Measurements from ENCODE around the gene ARMC7. TPM values are rescaled to one million over a fixed set of nuclear protein-coding genes. Genes with fewer than 3 reads are reported as not detected.

The ARMC7 gene
- total and polyA plus RNA-seq, 2 of the 13 experiments (the other 11 are each of a cell fraction or from before 2014, with no cell fraction given): 3.9 to 4.2 TPM

DNA sequence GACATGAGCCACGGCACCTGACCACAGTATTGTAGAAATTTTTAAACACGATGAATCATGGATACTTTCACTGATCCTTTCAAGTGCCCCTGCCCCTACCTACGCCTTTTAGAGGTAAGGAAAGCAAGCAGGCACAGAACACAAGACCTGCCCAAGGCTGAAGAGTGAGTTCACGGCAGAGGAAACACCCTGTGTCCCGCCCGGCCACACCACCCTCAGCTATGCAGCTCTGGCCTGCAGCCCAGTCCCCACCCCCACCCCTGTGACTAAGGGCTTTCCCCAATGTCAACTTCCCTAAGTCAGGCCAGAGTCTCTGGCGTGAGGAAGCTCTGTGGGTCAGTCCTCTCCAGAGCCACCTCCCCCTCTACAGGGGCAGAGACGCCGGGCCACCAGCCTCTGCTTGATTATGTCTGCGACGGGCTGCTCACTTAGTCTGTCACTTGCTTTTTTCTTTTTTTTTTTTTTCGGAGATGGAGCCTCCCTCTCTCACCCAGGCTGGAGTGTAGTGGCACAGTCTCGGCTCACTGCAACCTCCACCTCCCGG is 13.6 kb upstream of the ARMC7 start (continued):
- TF ChIP-seq ZSCAN20 (CRISPR knock-in tag; IDR thresholded peaks at IDR 0.05; ENCODE audit: borderline replicate concordance): no peak
- no peak for TF ChIP-seq NFRKB (IDR thresholded peaks at IDR 0.05)
- TF ChIP-seq ZNF556 (CRISPR knock-in tag; IDR thresholded peaks at IDR 0.05; ENCODE audit: borderline replicate concordance): no peak
- TF ChIP-seq, protein P1, sequence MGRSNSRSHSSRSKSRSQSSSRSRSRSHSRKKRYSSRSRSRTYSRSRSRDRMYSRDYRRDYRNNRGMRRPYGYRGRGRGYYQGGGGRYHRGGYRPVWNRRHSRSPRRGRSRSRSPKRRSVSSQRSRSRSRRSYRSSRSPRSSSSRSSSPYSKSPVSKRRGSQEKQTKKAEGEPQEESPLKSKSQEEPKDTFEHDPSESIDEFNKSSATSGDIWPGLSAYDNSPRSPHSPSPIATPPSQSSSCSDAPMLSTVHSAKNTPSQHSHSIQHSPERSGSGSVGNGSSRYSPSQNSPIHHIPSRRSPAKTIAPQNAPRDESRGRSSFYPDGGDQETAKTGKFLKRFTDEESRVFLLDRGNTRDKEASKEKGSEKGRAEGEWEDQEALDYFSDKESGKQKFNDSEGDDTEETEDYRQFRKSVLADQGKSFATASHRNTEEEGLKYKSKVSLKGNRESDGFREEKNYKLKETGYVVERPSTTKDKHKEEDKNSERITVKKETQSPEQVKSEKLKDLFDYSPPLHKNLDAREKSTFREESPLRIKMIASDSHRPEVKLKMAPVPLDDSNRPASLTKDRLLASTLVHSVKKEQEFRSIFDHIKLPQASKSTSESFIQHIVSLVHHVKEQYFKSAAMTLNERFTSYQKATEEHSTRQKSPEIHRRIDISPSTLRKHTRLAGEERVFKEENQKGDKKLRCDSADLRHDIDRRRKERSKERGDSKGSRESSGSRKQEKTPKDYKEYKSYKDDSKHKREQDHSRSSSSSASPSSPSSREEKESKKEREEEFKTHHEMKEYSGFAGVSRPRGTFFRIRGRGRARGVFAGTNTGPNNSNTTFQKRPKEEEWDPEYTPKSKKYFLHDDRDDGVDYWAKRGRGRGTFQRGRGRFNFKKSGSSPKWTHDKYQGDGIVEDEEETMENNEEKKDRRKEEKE (IDR thresholded peaks at IDR 0.05): no peak
- no peak for TF ChIP-seq ZNF713 (CRISPR knock-in tag; IDR thresholded peaks at IDR 0.05)
- no peak for TF ChIP-seq ZNF607 (CRISPR knock-in tag; IDR thresholded peaks at IDR 0.05; ENCODE audit: borderline replicate concordance)
- TF ChIP-seq ATM (IDR thresholded peaks at IDR 0.05; ENCODE audit: borderline replicate concordance): no peak
- TF ChIP-seq ZNF547 (CRISPR knock-in tag; IDR thresholded peaks at IDR 0.05): 0 out of 2 replicates have a peak, but pooled peaks have one; percentile 29
- no peak for TF ChIP-seq ZNF652 (CRISPR knock-in tag; IDR thresholded peaks at IDR 0.05; ENCODE audit: borderline replicate concordance, low read depth)
- TF ChIP-seq U2AF2 (IDR thresholded peaks at IDR 0.05; ENCODE audit: low read depth, low read length): no peak
- TF ChIP-seq ZNF883 (CRISPR knock-in tag; IDR thresholded peaks at IDR 0.05; ENCODE audit: not compliant biosample characterization): no peak
- TF ChIP-seq MTF2 (CRISPR knock-in tag; IDR thresholded peaks at IDR 0.05; ENCODE audit: borderline replicate concordance): no peak
- TF ChIP-seq, protein P2, sequence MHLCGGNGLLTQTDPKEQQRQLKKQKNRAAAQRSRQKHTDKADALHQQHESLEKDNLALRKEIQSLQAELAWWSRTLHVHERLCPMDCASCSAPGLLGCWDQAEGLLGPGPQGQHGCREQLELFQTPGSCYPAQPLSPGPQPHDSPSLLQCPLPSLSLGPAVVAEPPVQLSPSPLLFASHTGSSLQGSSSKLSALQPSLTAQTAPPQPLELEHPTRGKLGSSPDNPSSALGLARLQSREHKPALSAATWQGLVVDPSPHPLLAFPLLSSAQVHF (CRISPR knock-in tag; IDR thresholded peaks at IDR 0.05): no peak
- TF ChIP-seq ZNF629 (CRISPR knock-in tag; conservative IDR thresholded peaks at IDR 0.05): no peak
- no peak for TF ChIP-seq ARHGAP35 (CRISPR knock-in tag; IDR thresholded peaks at IDR 0.05; ENCODE audit: borderline replicate concordance)
- TF ChIP-seq ZFY (CRISPR knock-in tag; IDR thresholded peaks at IDR 0.05): no peak
- TF ChIP-seq ZNF296 (CRISPR knock-in tag; conservative IDR thresholded peaks at IDR 0.05): no peak
- no peak for TF ChIP-seq REPIN1 (CRISPR knock-in tag; IDR thresholded peaks at IDR 0.05; ENCODE audit: borderline replicate concordance, low read depth)
- TF ChIP-seq, protein P3, sequence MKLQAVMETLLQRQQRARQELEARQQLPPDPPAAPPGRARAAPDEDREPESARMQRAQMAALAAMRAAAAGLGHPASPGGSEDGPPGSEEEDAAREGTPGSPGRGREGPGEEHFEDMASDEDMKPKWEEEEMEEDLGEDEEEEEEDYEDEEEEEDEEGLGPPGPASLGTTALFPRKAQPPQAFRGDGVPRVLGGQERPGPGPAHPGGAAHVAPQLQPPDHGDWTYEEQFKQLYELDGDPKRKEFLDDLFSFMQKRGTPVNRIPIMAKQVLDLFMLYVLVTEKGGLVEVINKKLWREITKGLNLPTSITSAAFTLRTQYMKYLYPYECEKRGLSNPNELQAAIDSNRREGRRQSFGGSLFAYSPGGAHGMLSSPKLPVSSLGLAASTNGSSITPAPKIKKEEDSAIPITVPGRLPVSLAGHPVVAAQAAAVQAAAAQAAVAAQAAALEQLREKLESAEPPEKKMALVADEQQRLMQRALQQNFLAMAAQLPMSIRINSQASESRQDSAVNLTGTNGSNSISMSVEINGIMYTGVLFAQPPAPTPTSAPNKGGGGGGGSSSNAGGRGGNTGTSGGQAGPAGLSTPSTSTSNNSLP (IDR thresholded peaks at IDR 0.05; ENCODE audit: low read depth, low read length): no peak
- no peak for TF ChIP-seq ZBTB7B (CRISPR knock-in tag; IDR thresholded peaks at IDR 0.05)
- TF ChIP-seq REXO4 (CRISPR knock-in tag; IDR thresholded peaks at IDR 0.05; ENCODE audit: borderline replicate concordance): no peak
- TF ChIP-seq GATAD2A (CRISPR knock-in tag; IDR thresholded peaks at IDR 0.05): peak; percentile 72
- TF ChIP-seq, protein P4, sequence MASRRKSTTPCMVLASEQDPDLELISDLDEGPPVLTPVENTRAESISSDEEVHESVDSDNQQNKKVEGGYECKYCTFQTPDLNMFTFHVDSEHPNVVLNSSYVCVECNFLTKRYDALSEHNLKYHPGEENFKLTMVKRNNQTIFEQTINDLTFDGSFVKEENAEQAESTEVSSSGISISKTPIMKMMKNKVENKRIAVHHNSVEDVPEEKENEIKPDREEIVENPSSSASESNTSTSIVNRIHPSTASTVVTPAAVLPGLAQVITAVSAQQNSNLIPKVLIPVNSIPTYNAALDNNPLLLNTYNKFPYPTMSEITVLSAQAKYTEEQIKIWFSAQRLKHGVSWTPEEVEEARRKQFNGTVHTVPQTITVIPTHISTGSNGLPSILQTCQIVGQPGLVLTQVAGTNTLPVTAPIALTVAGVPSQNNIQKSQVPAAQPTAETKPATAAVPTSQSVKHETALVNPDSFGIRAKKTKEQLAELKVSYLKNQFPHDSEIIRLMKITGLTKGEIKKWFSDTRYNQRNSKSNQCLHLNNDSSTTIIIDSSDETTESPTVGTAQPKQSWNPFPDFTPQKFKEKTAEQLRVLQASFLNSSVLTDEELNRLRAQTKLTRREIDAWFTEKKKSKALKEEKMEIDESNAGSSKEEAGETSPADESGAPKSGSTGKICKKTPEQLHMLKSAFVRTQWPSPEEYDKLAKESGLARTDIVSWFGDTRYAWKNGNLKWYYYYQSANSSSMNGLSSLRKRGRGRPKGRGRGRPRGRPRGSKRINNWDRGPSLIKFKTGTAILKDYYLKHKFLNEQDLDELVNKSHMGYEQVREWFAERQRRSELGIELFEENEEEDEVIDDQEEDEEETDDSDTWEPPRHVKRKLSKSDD (CRISPR knock-in tag; IDR thresholded peaks at IDR 0.05; ENCODE audit: low read depth): no peak
- no peak for TF ChIP-seq NKX3-1 (CRISPR knock-in tag; IDR thresholded peaks at IDR 0.05)
